Measurements from ENCODE around the gene CACNG8. TPM values are rescaled to one million over a fixed set of nuclear protein-coding genes. Genes with fewer than 3 reads are reported as not detected.

Gene CACNG8
- total RNA-seq, 4 donors from 2014 or later = under 0.01 TPM; not detected in 3

DNA sequence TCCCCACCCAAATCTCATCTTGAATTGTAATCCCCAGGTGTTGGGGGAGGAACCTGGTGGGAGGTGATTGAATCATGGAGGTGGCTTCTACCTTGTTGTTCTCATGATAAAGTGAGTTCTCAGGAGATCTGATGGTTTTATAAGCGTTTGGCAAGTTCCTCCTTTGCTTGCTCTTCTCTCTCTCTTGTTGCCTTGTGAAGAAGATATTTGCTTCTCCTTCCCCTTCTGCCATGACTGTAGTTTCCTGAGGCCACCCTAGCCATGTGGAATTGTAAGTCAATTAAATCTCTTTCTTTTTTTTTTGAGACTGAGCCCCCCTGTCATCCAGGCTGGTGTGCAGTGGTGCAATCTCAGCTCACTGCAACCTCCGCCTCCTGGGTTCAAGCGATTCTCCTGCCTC is 66.6 kb downstream of the CACNG8 start:
- TF ChIP-seq, protein P1, sequence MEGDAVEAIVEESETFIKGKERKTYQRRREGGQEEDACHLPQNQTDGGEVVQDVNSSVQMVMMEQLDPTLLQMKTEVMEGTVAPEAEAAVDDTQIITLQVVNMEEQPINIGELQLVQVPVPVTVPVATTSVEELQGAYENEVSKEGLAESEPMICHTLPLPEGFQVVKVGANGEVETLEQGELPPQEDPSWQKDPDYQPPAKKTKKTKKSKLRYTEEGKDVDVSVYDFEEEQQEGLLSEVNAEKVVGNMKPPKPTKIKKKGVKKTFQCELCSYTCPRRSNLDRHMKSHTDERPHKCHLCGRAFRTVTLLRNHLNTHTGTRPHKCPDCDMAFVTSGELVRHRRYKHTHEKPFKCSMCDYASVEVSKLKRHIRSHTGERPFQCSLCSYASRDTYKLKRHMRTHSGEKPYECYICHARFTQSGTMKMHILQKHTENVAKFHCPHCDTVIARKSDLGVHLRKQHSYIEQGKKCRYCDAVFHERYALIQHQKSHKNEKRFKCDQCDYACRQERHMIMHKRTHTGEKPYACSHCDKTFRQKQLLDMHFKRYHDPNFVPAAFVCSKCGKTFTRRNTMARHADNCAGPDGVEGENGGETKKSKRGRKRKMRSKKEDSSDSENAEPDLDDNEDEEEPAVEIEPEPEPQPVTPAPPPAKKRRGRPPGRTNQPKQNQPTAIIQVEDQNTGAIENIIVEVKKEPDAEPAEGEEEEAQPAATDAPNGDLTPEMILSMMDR (IDR thresholded peaks at IDR 0.05; ENCODE audit: low read depth) = no peak

DNA sequence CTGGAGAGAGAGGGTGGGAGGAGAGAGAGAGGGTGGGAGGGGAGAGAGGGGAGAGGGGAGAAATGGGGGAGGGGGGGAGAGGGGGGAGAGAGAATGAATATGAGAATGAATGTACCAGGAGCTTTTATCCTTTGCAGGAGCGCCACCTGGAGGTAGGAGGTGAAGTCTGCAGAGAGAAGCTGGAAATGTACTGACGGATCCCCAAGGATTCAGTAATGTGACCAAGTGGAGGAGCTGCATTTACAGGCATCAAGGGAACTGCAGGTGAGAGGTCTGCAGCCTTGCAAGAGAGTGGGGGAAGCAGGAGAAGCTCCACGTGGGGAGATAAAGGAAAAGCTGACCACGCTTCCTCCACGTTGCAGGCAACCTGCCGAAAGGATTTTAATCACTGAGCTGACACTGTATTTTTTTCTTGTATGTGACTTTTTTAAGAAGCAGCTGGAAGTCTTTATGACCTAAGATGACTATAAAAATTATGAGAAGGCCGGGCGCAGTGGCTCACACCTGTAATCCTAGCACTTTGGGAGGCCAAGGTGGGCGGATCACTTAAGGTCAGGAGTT is 67.3 kb downstream of the CACNG8 start:
- TF ChIP-seq, protein P1 (IDR thresholded peaks at IDR 0.05; ENCODE audit: low read depth) = no peak

DNA sequence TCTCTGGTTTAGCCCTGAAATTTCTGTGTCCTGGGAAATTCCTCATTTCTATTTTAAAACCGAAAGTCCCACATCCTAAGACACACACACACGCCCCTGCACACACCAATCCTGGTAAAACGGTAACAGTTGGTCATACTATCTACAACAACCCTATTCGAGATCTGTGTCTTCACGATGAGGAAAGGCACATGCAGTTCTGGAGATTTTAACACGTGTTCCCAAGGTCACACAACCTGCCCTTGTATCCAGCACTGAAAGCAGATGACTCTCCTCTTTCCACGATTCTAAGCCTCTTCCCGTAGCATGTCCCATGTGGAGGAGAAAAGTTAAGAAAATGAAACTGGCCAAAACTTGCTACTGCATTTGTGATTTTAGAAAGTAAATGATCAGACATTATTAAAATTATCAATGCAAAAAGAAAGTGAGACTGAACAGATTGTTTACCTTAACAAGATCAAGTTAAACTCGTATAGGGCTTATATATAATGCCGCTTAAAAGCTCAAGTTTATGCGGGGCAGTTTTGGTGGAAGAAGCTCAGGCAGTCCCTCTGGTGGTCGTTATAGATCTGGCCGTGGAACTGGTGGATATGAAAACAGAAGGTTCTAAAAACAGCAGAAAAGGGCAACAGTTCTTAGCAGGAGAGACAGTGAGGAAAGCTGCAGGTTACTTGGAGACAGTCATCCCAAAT is 68.3 kb downstream of the CACNG8 start:
- TF ChIP-seq, protein P1 (IDR thresholded peaks at IDR 0.05; ENCODE audit: low read depth) = no peak

DNA sequence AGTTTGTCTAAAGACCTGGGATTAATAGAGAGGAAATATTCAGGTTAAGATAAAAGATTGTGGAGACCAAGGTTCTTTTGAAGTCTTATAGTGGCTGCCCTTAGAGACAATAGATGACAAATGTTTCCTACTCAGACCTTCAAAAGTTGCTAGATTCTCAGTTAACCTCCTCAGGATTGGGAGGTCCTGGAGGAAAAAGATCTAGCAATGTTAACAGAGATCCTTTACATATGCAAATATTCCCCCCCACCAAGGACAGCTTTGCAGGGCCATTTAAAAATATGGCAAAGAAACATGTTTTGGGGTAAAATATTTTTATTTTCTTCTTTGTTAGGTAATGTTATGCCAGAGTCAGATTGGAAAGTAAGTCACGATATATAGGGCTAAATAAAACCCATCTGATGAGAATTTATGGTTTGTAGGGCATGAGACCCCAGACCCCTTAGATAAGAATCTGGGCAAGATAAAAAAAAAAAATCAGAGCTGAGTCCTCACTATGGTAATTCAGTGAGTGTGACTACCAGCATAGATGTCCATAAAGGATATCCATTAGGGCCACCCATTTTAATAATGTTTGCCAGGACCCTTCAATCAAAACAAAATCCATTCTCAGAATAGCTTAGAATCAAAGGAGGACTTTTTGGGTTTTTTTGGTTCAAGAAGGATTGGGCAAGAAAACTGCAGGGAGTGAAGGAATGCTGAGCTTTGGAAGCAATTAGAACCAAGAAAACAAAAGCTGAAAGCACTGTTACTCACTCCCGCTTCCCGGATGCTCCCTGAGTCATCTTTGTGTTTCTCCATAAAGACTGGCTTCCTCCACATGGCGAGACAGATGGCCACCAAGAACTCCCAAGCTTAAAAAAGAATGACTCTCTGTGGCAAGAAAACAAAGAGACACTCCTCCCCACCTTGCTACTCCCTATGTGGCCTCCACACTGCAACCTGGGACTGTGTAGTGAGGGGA is 72.8 kb downstream of the CACNG8 start:
- TF ChIP-seq, protein P1 (IDR thresholded peaks at IDR 0.05; ENCODE audit: low read depth) = no peak

Small RNAs within 50 kb of the gene (small RNA-seq; reads per million reads assigned to genes)
- not detected for gene AC012314.20

Other genes starting within 250 kb of the CACNG8 start
- gene NLRP12, start 138.6 kb upstream of the CACNG8 start, total RNA-seq = 1 to 10 TPM in 1 of 4 donors, under 1 TPM in 3; 0.49 to 1.7 (median 0.91) TPM
- gene MYADM, start 95.1 kb upstream of the CACNG8 start, total RNA-seq = 10 to 100 TPM; 29.9 to 37.9 (median 34.7) TPM
- gene PRKCG, start 80.7 kb upstream of the CACNG8 start, total RNA-seq = not detected
- gene CACNG7, start 53.7 kb upstream of the CACNG8 start, total RNA-seq = not detected
- gene CACNG6, start 28.7 kb downstream of the CACNG8 start, total RNA-seq = not detected
- not detected for gene VSTM1, start 101.0 kb downstream of the CACNG8 start, total RNA-seq
- gene TARM1, start 118.4 kb downstream of the CACNG8 start, total RNA-seq = not detected
- gene OSCAR, start 137.9 kb downstream of the CACNG8 start, total RNA-seq = 10 to 100 TPM in 1 of 4 donors, 1 to 10 TPM in 2, under 1 TPM in 1; 0.75 to 21.9 (median 2.4) TPM
- 10 to 100 TPM in 3 of 4 donors, 1 to 10 TPM in 1; 9.5 to 89.8 (median 21.8) TPM for gene NDUFA3, start 139.9 kb downstream of the CACNG8 start, total RNA-seq
- 10 to 100 TPM in 3 of 4 donors, 1 to 10 TPM in 1; 5.7 to 23.6 (median 16.6) TPM for gene TFPT, start 152.7 kb downstream of the CACNG8 start, total RNA-seq
- gene PRPF31, start 152.8 kb downstream of the CACNG8 start, total RNA-seq = 10 to 100 TPM; 26.6 to 43.6 (median 36.9) TPM
- 10 to 100 TPM; 16.8 to 39.4 (median 23.3) TPM for gene CNOT3, start 174.8 kb downstream of the CACNG8 start, total RNA-seq
- 10 to 100 TPM in 1 of 4 donors, 1 to 10 TPM in 3; 2.9 to 12.8 (median 5.2) TPM for gene LENG1, start 196.8 kb downstream of the CACNG8 start, total RNA-seq
- 1 to 10 TPM in 2 of 4 donors, under 1 TPM in 1, not detected in 1; 0.17 to 2.4 (median 1.1) TPM for gene TMC4, start 210.2 kb downstream of the CACNG8 start, total RNA-seq
- gene MBOAT7, start 226.6 kb downstream of the CACNG8 start, total RNA-seq = 10 to 100 TPM in 3 of 4 donors, 1 to 10 TPM in 1; 8.8 to 36.7 (median 21.2) TPM
- 10 to 100 TPM; 13.5 to 49.7 (median 42.4) TPM for gene TSEN34, start 228.4 kb downstream of the CACNG8 start, total RNA-seq
- gene RPS9, start 237.9 kb downstream of the CACNG8 start, total RNA-seq = 1,000 to 10,000 TPM; 1,278 to 2,474 (median 1,889) TPM

Measured in subcutaneous adipose tissue (tissue), 4 donors.